Lung (tissue), 12 donors: ENCODE measurements around the gene TRIM44. TPM values are rescaled to one million over a fixed set of nuclear protein-coding genes. Genes with fewer than 3 reads are reported as not detected.

ENCODE experiments used
- ATAC-seq: fragments of 200-7000 bp; cut with Tn5 transposase; one replicate; pipeline ENCODE4 v1.9.1; 2020; ENCODE audit warnings: moderate number of reproducible peaks; ENCODE audit not compliant: insufficient read depth, low FRiP score
- DNase-seq, 3 donors: peaks; one replicate each; pipeline ENCODE4 v3.0.0-alpha.2; 2013 to 2017
- H3K27ac ChIP-seq, 2 donors: one replicate each; pipeline ENCODE4 v1.5.1; 2013; ENCODE audit warnings: mild to moderate bottlenecking in 2 of 2, moderate library complexity in 2 of 2, control low read depth in 1 of 2, inconsistent platforms in 1 of 2, low read depth in 1 of 2, low read length in 1 of 2
- H3K27me3 ChIP-seq, 3 donors: one replicate each; pipeline ENCODE4 v1.5.1; 2013; ENCODE audit warnings: low read length in 2 of 3; ENCODE audit not compliant: control insufficient read depth in 3 of 3, insufficient read depth in 3 of 3
- H3K36me3 ChIP-seq, 4 donors: one replicate each; pipeline ENCODE4 v1.5.1; 2013; ENCODE audit warnings: low read length in 4 of 4, mild to moderate bottlenecking in 1 of 4, moderate library complexity in 1 of 4; ENCODE audit not compliant: control insufficient read depth in 4 of 4, insufficient read depth in 4 of 4
- H3K4me1 ChIP-seq, 5 donors: one replicate each; pipeline ENCODE4 v1.5.1; 2013; ENCODE audit warnings: low read length in 5 of 5, mild to moderate bottlenecking in 2 of 5, moderate library complexity in 1 of 5; ENCODE audit not compliant: control insufficient read depth in 5 of 5, insufficient read depth in 5 of 5
- H3K4me3 ChIP-seq: one replicate; pipeline ENCODE4 v1.5.1; 2013; ENCODE audit warnings: mild to moderate bottlenecking, control low read depth, moderate library complexity
- H3K9ac ChIP-seq, 2 donors: one replicate each; pipeline ENCODE4 v1.5.1; 2013; ENCODE audit warnings: low read length in 2 of 2, control low read depth in 1 of 2; ENCODE audit not compliant: insufficient read depth in 1 of 2
- H3K9me3 ChIP-seq, 4 donors: one replicate each; pipeline ENCODE4 v1.5.1; 2013; ENCODE audit warnings: low read length in 3 of 4, mild to moderate bottlenecking in 1 of 4, moderate library complexity in 1 of 4; ENCODE audit not compliant: control insufficient read depth in 4 of 4, insufficient read depth in 3 of 4
- WGBS, 2 donors: extraction: QIAGEN DNeasy Blood & Tissue Kit; methylation state at CpG; one replicate each; pipeline ENCODE4 v1.1.7; 2013; 5-methylcytosine and 5-hydroxymethylcytosine counted together
- polyA plus RNA-seq, 2 donors: library from polyadenylated mRNA; stranded (reverse); fragments of 200-250 nt; gene quantifications; one replicate each; pipeline ENCODE4 v1.2.1, GENCODE V29; 2013
- total RNA-seq, 2 donors: library from RNA; depleted of rRNA in 1 of 2; stranded (reverse); fragments of >200 nt in 1 of 2; gene quantifications; one replicate each; pipeline ENCODE4 v1.2.1, GENCODE V29; 2014 to 2021
- TF ChIP-seq, protein P1 (sequence below): IDR thresholded peaks from 2 replicates; pipeline ENCODE4 v1.5.1; 2012; ENCODE audit warnings: mild to moderate bottlenecking; ENCODE audit errors: control extremely low read depth, extremely low read depth
- donor health status: control.
- donor health status: control.
- donor health status: Bipolar disorder and iron deficiency.
- donor health status: healthy.
- donor health status: DM: yes; HTN: yes; CAD: no.

Gene TRIM44
- total and polyA plus RNA-seq, 4 donors = 9.1 to 62.2 (median 22.7) TPM

DNA sequence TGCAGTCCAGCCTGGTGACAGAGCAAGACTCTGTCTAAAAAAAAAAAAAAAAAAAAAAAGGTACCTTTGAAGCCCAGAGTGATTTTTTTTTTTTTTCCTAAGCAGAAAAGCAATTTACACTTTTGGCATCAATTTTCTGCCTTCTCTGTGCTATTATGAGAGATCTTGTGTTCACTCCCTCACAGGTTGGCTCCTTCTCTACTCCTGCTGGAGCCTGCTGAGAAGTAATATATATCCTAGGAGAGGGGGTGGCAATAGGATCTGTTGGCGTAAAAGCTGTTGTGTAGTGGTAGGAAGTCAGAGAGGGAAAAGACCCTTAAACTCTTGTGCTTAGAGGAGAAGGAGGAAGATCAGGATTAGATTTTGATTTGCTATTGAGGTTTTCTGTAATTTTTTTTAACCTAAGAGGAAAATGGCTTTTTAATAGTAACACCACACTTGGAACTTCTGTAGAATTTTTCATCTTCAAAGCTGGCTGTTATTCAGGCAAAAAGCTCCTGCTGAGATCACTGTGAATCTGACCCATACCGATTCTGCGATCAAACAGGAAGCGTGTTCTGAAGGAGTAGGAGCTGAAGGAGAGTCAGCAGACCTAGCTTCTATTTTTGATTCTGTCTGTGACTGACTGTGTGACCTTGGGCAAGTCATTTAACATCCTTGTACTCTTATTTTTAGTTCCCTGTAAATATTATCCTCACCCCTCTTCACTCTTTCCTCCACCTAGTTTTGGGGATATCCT lies 77.7 kb downstream of the TRIM44 start:
- no peaks in the 10 kb centered on the region for H3K27me3 ChIP-seq
- TF ChIP-seq, protein P1, sequence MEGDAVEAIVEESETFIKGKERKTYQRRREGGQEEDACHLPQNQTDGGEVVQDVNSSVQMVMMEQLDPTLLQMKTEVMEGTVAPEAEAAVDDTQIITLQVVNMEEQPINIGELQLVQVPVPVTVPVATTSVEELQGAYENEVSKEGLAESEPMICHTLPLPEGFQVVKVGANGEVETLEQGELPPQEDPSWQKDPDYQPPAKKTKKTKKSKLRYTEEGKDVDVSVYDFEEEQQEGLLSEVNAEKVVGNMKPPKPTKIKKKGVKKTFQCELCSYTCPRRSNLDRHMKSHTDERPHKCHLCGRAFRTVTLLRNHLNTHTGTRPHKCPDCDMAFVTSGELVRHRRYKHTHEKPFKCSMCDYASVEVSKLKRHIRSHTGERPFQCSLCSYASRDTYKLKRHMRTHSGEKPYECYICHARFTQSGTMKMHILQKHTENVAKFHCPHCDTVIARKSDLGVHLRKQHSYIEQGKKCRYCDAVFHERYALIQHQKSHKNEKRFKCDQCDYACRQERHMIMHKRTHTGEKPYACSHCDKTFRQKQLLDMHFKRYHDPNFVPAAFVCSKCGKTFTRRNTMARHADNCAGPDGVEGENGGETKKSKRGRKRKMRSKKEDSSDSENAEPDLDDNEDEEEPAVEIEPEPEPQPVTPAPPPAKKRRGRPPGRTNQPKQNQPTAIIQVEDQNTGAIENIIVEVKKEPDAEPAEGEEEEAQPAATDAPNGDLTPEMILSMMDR = no peak
- H3K36me3 ChIP-seq = peaks cover 4 to 25% (median 13%) of the 10 kb centered on the region in 4 donors
- no peaks in the 10 kb centered on the region for H3K9me3 ChIP-seq
- ATAC-seq (no peak), DNase-seq (no peak)
- WGBS, 2 donors = 82 to 93% methylated on average over 4 of the region's 4 CpGs
- H3K9ac ChIP-seq = no peak overlapping the region
- H3K4me1 ChIP-seq = peaks cover 0 to 5% (median 0%) of the 10 kb centered on the region in 5 donors
- H3K4me3 ChIP-seq = no peak overlapping the region
- H3K27ac ChIP-seq = no peak overlapping the region

DNA sequence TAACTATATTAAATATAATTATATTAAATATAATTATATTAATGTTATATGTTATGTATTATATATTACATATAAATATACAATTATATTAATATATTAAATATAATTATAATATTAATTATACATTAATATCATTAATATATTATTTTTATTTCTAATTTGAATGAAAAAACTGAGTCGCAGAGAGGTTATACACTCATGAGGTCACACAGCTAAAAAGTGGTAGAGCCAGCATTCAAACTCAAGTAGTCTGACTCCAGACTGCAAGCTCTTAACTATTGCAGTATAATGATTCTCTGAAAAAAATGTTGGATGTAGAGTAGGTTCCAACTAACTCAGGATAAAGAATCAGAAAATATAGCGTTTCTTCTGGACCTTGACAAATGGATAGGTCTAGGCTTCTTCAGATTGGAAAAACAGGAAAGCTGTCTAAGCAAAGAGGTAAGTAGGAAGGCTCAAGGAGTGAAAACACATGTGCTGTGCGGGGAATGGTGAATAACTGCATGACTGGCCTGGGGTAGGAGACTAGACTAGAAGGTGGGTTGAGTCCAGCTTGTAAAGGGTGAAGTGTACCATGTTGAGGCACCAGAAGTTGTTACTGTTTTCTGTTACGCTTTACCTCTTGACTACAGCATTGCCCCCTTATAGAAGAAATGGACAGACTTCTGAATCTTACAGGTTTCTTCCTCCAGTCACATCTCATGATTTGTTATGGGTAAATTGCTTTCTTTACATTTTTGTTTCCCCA lies 80.3 kb downstream of the TRIM44 start:
- no peaks in the 10 kb centered on the region for H3K27me3 ChIP-seq
- H3K36me3 ChIP-seq = peaks cover 2 to 17% (median 5%) of the 10 kb centered on the region in 4 donors
- no peak overlapping the region for H3K9ac ChIP-seq
- TF ChIP-seq, protein P1 = no peak
- peaks cover 0 to 2% (median 0%) of the 10 kb centered on the region in 5 donors for H3K4me1 ChIP-seq
- DNase-seq (no peak), ATAC-seq (no peak)
- 98% methylated on average over 4 of the region's 4 CpGs for WGBS, 2 donors
- H3K4me3 ChIP-seq = no peak overlapping the region
- no peaks in the 10 kb centered on the region for H3K9me3 ChIP-seq
- no peak overlapping the region for H3K27ac ChIP-seq

DNA sequence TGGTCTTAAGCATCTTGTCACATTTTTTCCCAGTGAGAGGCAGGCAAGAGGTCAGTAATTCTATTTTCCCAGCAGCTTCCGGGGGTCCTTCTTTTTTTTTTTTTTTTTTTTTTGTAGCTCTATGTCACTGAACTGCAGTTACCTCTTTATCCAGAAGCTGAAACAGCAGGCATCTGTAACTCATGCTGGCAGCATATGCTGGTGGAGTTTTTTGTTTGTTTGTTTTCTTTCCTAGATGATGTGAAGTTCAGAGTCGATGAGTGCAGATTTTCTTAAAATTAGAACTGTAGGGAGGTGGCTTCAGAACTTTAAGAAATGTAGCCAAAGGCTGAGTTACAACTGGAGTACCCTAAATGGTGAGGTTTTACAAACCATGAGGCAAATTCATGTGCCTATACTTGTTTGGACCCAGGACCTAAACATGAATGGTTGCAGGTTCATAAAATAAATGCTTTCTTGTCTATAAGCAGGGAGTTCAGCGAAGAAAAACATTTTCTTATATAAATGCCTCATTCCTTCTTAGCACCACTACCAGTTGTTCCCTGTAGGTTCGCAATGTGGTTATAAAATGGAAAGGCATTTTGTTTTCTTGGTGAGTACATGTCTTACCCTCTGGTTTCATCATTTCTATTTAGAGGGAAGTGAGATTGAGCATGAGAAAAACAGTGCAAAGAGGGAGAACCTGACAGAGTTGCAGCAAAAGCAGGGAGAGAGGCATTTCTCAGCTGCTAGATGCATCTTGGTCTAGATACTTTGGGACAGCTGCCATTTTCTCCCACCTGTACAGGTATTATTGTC lies 84.0 kb downstream of the TRIM44 start:
- H3K9ac ChIP-seq = no peak overlapping the region
- no peak overlapping the region for H3K4me3 ChIP-seq
- H3K9me3 ChIP-seq = no peaks in the 10 kb centered on the region
- H3K27me3 ChIP-seq = no peaks in the 10 kb centered on the region
- TF ChIP-seq, protein P1 = no peak
- ATAC-seq = no peak
- H3K27ac ChIP-seq = no peak overlapping the region
- WGBS, 2 donors = 85 to 88% methylated on average over 4 of the region's 4 CpGs
- H3K4me1 ChIP-seq = peaks cover 0 to 2% (median 0%) of the 10 kb centered on the region in 5 donors
- peaks cover 0 to 5% (median 3%) of the 10 kb centered on the region in 4 donors for H3K36me3 ChIP-seq
- DNase-seq = no peak
